LHCN-M2 (cell line): ENCODE data around the gene FAM83C. TPM values are rescaled to one million over a fixed set of nuclear protein-coding genes. Genes with fewer than 3 reads are reported as not detected.
A peak's percentile ranks its signal among the peaks of the same experiment; 100 is the strongest.

ENCODE experiments used
- DNase-seq: peaks from one replicate; pipeline ENCODE4 v3.0.0-alpha.2; 2012; ENCODE audit warnings: low read depth
- polyA plus RNA-seq: library from polyadenylated mRNA; unstranded; fragments of >200 nt; gene quantifications from one replicate; pipeline ENCODE4 v1.2.1, GENCODE V29; 2012; ENCODE audit warnings: missing spikeins
- total RNA-seq: library from RNA; depleted of rRNA; stranded (reverse); fragments of >200 nt; gene quantifications from 2 replicates; pipeline ENCODE4 v1.2.3, GENCODE V29; 2014; rRNA removed

The FAM83C gene
- total RNA-seq: not detected in 2 replicates
- polyA plus RNA-seq: 0.01 TPM

DNA sequence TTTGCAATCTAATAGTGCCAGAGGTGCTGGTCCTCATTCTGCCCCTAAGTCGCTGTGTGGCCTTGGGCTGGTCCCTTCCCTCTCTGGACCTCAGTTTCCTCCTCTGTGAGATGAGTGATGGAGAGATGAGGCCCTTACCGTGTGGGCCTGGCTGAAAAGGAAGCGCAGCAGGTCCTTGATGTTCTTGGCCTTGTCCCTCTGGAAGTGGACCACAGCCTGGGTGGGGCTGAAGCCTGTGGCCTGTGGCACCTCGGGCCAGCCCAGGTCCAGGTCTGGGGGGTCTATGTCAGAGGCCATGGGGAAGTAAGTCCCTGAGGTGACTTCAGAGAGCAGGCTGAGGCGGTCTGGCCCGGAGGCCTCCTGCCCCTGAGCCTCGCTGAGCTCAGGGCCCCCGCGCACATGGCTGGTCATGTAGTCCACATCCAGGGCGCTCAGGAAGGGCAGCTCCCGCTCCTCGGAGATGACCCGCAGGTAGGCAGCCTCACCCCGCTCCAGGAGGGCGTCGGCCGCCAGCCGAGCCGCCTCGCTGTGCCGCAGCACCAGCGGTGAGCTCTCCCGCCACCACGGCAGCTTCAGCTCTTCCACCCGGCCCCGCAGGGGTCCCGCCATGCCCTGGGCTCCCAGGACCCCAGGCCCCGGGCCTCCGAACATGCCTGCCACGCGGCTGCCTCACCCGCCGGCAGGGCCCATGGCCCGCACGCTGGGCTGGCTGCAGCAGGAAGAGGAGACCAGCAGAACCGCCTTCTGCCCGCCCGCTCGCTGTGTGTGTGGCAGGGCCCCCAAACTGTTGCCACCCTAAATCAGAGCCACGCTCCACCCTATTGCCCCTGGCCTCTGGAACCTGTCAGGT lies at the start of gene FAM83C:
FAM83C (minus strand) TSS at position 772 of the 850 bp plus-strand sequence; CDS start at position 651, 121 bp downstream.
- DNase-seq: no peak

DNA sequence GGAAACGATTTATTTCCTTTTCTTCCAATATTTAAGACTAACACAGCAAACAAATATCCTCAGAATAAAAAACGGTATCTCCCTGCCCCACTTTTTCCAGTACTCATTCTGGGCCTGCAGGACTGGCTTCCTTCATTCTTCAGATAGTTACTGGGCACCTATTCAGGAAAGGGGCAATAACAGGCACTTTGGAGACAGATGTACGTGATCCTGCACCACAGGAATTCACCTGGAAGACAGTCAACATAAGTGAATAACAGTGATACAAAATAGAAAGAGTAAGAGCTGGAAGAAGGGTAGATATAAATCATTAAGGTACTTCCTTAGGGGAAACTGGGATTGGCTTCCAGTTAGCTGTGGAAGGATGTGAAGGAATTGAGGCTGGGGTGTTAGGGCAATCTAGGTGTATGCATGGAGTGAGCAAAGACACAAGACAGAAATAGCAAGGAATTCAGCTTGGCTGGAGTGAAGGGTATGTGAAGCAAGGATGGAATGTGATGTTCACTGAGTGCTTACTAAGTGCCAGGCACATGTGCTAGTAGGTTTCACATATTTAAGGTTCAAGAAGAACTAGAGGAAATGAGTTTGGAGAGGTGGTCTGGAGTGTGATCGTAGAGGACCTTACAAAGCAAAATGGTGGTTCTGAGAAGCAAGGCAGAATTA lies 49.3 kb upstream of the FAM83C start:
- no peak for DNase-seq

DNA sequence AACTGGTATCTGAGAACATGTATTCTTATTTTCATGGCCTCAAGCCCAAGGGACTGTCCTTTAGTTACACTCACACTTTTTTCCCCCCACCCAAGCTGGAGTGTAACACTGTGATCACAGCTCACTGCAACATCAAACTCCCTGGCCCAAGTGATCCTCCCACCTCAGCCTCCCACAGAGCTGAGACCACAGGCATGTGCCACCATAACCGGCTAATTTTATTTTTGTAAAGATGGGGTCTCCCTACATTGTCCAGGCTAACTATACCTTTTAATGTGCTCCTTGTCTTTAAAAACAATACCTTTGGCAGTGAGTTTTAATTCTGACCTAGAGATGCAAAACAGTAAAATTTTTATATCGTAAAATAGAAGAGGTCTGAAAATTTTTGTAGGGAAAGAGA lies 48.2 kb upstream of the FAM83C start:
- no peak for DNase-seq

DNA sequence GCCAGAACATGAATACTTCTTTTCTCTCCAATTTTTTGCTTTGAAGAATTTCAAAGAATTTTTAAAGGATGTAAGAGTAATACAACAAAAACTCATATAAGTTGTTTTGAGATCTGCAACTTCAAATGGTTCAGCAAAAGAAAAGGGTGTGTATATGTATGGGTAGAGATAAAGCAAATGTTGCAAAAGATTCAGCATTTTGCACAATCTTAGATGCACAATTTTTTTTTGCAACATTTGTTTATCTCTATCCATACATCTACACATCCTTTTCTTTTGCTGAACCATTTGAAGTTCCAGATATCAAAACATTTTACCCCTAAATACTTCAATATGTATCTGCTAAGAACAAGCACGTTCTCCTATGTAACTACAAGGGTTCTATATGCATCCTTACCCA lies 47.4 kb upstream of the FAM83C start:
- no peak for DNase-seq

DNA sequence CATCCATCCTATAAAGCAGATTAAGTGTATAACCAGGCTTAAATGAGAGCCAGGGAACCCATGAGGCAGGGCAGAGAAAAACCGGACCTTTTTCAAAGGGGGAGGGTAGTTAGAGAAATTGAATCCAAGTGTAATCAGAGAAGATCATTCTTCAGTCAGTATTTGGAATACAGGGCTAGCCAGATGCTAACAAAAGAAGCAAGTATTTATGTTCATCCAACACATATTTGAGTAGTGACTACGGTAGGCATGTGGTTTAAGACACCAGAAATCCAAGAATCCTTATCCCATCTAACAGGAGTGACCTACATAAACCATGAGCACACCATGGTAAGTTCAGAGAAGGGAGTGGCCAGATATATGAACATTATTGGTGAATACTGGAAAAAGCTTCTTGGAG lies 46.8 kb upstream of the FAM83C start:
- peak; percentile 99 for DNase-seq

DNA sequence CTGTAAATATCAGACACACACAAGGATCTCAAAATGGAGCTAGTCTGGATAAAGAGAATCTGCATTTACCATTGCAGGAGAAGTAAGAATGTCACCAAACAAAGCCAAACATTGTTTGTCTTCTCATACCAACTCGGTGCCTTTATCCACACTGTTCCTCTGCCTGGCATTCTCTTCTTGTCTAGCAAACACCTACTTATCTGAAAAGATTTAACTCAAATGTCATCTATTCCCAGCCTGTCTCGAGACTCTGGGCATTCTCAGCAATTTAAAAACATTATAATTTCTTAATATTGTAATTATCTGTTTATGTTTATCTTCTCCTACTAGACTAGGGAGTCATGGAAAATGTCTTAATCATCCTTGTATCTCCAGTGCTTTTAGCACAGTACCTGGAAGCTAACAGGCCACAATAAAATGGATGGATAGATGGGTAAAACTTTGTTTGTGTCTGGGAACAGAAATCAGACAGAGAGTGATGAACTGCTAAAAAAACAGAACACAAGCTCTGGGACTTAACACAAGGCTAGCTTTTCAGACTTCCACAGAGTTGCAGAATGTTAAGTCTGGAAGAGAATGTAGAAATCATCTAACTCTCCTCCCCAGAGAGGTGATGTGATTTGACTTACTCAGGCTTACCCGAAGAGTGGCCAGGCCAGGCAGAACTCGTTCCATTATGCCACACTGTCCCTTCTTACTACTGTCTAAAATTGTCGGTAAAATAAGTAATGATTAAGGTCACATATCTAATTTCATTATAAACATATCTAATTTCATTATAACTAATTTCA lies 42.3 kb upstream of the FAM83C start:
- peak; percentile 39 for DNase-seq

DNA sequence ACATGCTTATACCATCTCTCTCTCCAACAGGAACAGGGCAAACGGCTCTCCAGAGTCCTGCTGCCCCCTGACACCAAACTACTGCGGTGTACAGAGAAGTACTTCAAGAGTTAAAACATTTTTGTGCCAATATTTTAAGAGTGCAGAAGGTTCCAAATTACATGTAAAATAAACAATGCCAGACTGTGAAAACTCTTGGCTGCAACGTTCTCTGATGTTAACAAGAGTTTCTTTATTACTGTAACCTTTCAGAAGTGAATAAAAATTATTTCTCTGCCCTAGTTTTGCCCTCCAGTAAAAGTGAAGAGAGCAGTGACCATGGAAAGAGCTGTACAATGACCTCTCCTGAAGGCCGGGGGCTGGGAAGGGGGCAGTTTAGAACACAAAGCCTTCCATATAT lies 41.4 kb upstream of the FAM83C start:
- DNase-seq: no peak

DNA sequence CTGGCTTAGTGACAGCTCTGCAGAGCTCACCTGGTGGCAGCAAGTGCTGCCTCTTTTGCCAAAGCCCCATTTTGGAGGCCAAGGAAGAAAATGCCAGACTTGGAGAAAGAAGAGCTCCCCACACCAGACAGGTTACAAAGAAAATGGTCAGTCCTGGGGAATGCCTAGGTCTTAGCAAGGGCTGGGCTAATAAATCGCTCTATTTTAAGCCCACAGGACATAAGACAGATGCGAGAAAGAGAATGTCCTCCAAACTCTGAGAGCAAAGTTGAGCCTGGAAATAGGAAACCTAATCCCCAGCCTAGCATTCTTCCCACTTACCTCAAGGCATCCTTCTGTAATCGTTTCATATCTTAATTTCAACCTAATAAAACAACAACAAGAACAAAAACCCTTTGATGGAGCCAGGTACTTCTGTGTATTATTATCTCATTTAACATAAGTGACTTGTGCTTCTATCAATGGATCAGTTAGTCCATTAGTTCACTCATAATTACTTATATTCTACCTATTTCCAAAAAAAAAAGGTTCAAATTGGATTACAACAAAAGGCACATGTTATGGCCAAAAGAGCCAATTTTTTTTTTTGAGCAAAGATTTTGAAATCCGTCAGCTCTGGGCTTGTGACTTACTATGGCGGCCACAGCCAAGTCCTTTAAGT lies 40.4 kb upstream of the FAM83C start:
- no peak for DNase-seq

DNA sequence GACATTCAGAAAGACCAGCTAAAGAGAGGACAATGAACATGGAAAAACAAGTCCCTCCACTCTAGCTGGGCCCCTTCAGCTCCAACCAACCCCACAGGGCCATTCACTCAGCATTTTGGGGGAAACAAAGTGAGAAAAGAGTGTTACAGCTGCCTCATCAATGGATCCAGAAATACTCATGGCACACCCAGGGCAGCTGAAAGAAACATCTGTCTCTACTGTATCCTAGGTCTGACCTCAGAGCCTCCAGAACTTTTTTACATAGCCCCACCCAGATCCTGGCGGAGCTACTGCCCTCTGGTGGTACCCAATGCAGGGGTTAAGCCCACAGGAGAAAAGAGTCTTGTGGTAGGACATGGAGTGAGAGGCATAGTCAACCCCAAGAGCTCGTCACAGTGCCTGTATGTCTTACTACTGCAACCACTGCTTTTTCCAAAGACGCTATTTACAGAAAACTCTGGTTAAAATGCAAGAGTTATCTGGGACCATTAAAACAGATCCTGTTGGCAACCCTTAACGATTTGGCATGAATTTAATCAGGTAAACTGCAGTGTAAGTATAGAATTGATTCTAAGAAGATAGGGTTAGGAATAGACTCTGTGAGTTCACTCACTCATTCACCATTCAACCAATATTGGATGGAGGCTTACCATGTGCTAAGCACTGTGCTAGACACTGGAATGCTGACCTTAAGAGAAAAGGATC lies 37.4 kb upstream of the FAM83C start:
- DNase-seq: peak; percentile 90

DNA sequence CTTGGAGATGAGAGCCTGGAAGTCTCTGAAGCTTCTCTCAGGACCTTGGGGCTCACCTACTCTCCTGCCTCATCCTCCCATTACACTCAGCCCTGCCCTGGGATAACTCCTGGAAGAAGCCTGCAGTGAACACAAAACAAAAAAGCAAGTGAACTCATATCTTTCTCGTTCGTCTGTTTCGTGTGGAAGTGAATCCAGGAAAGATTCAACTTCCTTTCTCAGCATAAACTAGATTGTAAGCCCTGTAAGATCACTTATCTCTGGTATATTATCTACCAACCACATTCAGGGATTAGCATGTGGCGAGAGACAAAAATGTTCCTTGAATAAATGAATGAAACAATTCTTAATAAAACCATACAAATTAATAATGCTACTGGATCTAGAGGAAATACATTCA lies 36.5 kb upstream of the FAM83C start:
- DNase-seq: no peak

DNA sequence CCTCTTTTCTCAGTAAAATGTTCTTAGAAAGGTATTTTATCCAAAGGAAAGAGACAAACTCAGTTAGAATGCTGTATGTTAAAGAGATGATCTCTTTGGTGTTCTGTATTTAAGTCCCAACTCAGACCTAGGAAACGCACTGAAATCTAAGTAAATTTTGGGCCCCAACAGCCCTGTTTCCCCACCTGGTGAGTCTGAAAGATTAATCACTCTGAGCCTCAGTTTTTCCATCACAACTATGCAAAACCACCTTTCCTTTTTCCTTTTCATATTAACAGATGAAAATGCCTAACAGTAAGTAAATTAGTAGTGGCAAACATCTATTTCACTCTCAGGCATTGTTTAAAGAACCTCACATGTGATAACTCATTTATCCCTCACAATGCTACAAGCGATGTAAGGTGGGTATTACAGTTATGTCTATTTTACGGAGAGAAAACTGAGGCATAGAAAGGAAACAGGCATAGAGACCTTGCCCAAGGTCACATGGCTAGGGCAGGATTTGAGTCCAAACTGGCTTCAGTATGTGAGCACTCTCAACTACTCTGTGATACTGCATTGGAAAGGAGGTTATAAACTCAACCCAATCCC lies 36.0 kb upstream of the FAM83C start:
- no peak for DNase-seq

DNA sequence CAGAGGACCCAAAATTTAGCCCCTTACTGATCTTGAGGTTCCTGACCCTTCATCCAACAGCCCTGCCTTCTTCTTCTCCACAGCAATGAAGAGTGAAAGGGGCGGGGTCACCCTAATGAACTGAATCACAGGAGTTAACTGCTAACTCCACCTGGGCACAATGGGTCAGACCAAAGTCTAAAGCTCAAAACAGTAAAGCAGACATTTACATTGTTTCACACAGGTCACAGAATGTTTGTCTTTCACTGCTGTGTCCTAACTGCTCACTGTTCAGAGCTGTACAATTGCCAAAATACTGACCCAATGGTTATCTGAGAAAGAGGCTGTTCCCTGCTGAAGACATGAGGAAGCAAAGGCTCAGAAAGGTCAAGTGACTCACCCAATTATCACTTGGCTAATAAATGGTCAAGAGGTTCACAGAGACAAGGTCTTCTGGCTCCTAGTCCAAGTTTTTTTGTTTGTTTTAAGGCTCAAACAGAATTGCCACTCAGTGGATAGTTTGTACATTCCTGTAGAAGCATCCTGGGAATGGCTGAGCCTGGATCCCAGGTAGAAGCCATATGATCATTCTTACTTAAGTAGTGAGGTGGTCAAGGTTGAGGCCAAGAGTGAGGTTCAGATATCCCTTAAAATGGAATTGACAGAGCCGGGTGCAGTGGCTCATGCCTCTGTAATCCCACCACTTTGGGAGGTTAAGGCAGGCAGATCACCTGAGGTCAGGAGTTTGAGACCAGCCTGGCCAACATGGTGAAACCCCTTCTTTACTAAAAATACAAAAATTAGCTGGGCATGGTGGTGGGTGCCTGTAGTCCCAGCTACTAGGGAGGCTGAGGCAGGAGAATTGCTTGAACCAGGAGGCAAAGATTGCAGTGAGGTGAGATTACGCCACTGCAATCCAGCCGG lies 35.1 kb upstream of the FAM83C start:
- DNase-seq: peak; percentile 92

DNA sequence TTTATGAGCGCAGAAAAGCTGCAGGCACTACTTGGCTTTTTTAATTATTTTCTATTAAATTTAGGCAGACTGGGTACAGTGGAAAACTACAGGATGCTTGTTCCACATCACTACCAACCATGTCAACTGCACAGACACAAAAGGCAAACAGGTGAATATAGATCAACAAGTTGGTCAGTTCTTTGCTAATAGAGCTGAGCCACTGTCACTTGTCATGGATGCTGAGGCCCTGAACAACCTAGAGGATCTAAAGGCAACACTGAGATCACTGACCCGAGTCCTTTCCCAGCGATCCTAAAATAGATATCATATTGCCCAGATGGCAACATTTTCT lies 34.5 kb upstream of the FAM83C start:
- no peak for DNase-seq

DNA sequence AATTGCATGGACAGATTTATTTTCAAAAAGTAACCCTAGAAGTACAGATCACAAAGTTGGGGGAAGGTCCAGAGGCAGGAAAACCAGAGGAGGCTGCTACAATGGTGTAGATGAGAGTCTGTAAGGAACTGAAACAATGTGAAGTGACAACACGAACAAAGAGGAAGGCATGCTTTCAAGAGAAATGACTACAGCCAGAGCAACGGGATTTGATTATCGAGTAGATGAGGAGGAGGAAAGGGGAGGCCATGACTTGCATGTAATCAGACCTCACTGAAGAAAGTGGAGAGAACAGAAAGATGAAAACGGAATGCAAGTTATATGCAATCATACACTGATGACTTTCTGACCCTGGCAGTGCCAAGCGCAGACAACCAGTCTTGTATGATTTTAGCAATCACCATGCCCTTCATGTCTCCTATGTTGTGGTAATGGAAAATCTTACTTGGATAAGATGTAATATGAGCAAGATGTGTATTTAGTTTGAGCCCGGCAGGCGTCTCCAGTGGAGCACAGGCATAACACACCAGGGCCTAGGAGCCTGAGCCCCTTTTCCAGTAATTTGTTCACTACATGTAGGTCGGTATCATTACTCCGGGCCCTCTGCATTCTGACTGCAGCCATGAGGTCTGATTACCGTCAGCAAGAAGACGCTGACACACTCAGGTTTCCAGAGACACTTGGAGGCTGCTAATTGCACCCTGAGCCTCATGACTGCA lies 34.0 kb upstream of the FAM83C start:
- DNase-seq: no peak

DNA sequence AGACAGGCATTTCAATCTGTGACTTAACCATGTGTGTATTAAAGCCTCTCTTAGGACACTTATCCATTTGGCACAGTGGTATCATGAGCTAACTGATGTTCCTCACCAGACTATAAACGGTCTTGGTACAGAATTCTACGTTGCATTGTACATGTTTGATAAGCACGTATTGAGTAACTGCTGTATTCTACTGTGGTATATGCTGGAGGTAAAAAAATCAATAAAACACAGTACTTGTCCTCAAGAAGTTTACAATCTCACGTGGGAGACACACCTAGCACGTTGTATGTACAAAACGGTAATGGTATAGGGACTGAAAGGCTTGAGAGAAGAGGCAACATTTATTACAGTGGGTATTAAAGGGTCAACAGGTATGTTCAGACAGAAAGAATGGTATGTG lies 33.2 kb upstream of the FAM83C start:
- DNase-seq: no peak

DNA sequence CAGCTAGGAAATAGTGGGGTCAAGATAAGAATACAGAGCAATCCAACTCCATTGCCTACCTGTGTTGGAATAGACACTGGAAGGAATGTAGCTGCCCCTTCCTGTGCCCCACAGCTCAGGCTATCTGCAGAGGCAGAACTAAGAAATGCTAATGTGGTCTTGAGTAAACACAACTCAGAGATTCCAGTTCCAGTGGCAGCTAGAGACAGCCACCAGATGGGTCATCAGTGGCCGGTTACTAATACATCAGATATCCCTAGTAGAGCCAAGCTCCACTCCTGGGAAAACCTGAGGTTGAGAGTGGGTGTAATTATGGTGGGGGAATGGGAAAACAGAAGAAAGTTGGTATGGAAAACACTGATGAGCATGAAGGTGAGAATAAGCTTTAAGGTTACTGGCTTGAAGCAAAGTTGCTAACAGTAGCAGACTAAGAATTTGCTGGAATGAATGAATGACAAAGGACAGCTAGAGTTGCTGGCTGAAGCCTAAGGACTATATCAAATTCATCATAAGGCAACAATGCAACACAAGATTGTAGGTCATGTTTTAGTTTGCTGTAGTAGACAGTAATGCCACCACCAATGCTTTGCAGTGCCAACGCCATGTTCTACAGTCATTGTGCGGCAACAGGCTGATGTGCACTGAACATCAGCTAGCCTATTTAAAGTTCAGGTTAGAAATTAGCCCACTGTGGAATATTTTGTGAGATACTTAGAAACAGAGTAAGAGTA lies 28.3 kb upstream of the FAM83C start:
- DNase-seq: peak; percentile 94

DNA sequence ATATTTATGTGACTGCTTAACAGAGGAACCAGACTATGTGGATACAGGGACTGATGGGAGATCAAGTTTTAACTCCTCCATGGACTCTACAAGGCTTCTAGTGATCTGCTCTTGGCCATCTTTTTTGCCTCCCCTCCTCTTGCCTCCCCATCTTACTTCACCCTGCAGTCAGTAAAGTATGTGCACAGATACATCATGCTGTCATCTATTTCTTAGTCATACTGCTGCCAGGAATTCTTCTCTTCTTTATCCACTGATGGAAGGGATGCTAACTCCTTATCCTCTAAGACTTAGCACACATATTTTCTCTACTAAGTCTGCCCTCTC lies 27.6 kb upstream of the FAM83C start:
- peak; percentile 69 for DNase-seq

DNA sequence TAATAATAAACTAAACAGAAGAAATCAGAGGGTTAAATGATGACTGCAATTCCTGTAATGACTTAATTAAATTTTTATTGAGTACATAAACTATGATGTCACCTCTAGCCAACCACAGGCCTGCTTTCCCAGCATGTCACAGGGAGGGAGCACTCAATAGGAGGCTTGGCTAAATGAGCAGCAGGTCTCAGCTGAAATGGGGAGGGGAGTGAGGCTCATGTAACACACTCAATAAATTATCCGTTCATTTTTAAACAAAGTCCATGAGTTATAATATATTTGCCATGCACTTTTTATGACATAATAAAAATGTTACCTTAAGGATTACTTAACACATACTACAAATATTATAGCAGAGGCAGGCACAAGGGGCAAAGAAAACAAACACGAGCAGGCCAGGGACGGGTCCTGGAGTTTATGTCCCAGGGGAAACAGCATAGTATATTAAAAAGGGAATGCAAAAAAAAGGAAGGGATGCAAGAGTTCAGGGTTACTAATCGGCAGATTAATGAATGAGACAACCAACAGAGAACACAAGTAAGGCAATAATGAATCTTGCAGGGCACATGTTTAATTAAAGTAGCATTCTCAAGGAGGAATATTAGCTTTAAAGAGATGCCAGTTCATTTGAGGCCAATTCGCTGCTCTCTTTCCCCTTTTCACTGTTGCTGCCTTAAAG lies 27.1 kb upstream of the FAM83C start:
- peak; percentile 58 for DNase-seq
